Activated B cell treated with CpG ODN at 0.5 μM for 24 hours (primary cell): Measurements from ENCODE around the gene NHEJ1. TPM values are rescaled to one million over a fixed set of nuclear protein-coding genes. Genes with fewer than 3 reads are reported as not detected.

Source experiments
- ATAC-seq: fragments of 200-7000 bp; cut with Tn5 transposase; one replicate; pipeline ENCODE4 v1.10.0; 2021; ENCODE audit warnings: low read depth, mild to moderate bottlenecking, moderate library complexity
- CTCF ChIA-PET: fragments of 350-600 bp; sonication (Branson Sonifier 250); formaldehyde crosslinking; loops from one replicate; lab custom pipeline; 2021; ENCODE audit warnings: antibody characterized with exemption; lab: Charles Lee
- POLR2A ChIA-PET: fragments of 350-600 bp; sonication (Branson Sonifier 250); formaldehyde crosslinking; loops from one replicate; lab custom pipeline; 2021; ENCODE audit warnings: antibody characterized with exemption; lab: Charles Lee
- DNase-seq: peaks from one replicate; pipeline ENCODE4 v3.0.0; 2022
- H3K27ac Mint-ChIP-seq: one replicate; pipeline ENCODE4 v1.8.0; 2020; ENCODE audit warnings: mixed read lengths
- H3K27me3 Mint-ChIP-seq: one replicate; pipeline ENCODE4 v1.8.0; 2021; ENCODE audit warnings: mixed read lengths
- H3K36me3 Mint-ChIP-seq: one replicate; pipeline ENCODE4 v1.8.0; 2021; ENCODE audit warnings: low read depth, mixed read lengths
- H3K4me1 Mint-ChIP-seq: one replicate; pipeline ENCODE4 v1.8.0; 2021; ENCODE audit warnings: mixed read lengths
- H3K4me3 Mint-ChIP-seq: one replicate; pipeline ENCODE4 v1.8.0; 2020; ENCODE audit warnings: mild to moderate bottlenecking, mixed read lengths
- H3K9me3 Mint-ChIP-seq: one replicate; pipeline ENCODE4 v1.8.0; 2020; ENCODE audit warnings: mixed read lengths
- intact Hi-C: fragments of 100-400 bp; cut with micrococcal nuclease; formaldehyde crosslinking; loops from one replicate; pipeline ENCODE4 v1.15.1; 2024
- total RNA-seq: library from RNA; stranded (reverse); gene quantifications from 2 replicates; pipeline ENCODE4 v1.2.3, GENCODE V29; 2022
- TF ChIP-seq, protein P1 (sequence below): fragments of 200-600 bp; IDR thresholded peaks from one replicate; pipeline ENCODE4 v1.8.0; 2022; ENCODE audit warnings: antibody characterized with exemption, mild to moderate bottlenecking

NHEJ1 gene
- total RNA-seq, 1 donor from 2014 or later = 19.1 TPM

DNA sequence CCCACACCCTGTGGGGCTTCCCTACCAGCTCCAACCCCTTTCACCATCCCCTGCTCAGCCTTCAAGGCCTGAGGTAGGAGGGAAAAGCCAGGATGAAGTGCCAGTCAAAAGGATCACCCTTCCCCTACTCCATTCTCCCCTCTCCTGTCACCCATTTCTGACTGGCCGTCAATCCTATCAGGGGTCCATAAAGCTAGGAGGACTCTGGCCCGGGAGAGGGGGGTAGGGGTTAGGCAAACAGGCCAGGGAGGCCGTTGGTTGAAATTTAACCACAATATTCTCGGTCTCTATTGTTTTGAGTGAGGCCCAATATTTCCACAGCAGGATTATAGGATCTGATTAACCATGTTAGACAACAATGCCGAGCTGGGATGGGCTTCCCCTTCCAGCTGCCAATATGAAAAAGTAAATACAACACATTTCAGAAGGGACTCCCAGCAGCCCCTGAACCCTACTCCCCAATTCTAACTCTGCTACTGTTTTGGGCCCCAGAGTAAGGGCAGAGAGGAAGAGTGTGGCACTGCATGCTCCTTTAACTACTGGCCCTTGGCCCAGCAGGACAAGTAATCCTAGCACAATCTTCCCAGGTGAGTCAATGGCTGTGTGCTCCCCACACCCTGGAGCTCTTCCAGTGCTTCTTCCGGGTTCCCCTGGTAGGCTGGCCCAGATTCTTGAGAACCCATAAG lies 89.3 kb downstream of the NHEJ1 start:
- ChIA-PET CTCF (interaction anchor here (1.0 kb wide), 1 partner anchor 13 kb away, joined by 5 read pairs; no protein-coding TSS in a partner anchor), POLR2A (interaction anchor here (0.7 kb wide), 1 partner anchor 24 kb away, joined by 3 read pairs; no protein-coding TSS in a partner anchor)
- ATAC-seq = no peak
- Mint-ChIP-seq H3K27ac (no peak overlapping the region), H3K27me3 (no peaks in the 10 kb centered on the region), H3K36me3 (peaks cover 27% of the 10 kb centered on the region), H3K4me3 (no peak overlapping the region), H3K4me1 (no peaks in the 10 kb centered on the region), H3K9me3 (no peaks in the 10 kb centered on the region)
- no peak for DNase-seq
- TF ChIP-seq, protein P1, sequence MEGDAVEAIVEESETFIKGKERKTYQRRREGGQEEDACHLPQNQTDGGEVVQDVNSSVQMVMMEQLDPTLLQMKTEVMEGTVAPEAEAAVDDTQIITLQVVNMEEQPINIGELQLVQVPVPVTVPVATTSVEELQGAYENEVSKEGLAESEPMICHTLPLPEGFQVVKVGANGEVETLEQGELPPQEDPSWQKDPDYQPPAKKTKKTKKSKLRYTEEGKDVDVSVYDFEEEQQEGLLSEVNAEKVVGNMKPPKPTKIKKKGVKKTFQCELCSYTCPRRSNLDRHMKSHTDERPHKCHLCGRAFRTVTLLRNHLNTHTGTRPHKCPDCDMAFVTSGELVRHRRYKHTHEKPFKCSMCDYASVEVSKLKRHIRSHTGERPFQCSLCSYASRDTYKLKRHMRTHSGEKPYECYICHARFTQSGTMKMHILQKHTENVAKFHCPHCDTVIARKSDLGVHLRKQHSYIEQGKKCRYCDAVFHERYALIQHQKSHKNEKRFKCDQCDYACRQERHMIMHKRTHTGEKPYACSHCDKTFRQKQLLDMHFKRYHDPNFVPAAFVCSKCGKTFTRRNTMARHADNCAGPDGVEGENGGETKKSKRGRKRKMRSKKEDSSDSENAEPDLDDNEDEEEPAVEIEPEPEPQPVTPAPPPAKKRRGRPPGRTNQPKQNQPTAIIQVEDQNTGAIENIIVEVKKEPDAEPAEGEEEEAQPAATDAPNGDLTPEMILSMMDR = no peak
- intact Hi-C loops = no loop called here

DNA sequence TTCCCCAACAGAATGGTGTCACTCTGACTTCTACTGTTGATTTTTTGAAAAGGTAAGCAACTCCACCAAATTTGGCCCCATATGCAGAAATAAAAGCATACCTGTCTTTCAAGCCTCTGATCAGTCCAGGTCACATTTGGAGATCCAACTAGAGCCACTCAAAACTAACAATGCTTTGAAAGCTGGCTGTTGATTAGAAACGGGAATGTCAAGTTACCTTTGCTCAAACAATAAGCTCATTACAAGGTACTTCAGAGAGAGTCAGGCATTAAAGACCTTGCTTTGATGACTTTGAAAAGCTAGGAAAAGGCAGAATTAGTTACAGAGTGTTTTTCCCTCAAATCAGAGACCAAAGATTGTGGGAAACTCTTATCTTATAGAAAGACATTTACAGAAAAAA lies 95.1 kb downstream of the NHEJ1 start:
- ChIA-PET POLR2A (no interaction called here), CTCF (no interaction called here)
- Mint-ChIP-seq H3K27ac (no peak overlapping the region), H3K4me1 (peaks cover 6% of the 10 kb centered on the region), H3K27me3 (peaks cover 24% of the 10 kb centered on the region), H3K4me3 (no peak overlapping the region), H3K36me3 (no peaks in the 10 kb centered on the region), H3K9me3 (no peaks in the 10 kb centered on the region)
- intact Hi-C loops = no loop called here
- TF ChIP-seq, protein P1 = no peak
- no peak for ATAC-seq
- DNase-seq = no peak

DNA sequence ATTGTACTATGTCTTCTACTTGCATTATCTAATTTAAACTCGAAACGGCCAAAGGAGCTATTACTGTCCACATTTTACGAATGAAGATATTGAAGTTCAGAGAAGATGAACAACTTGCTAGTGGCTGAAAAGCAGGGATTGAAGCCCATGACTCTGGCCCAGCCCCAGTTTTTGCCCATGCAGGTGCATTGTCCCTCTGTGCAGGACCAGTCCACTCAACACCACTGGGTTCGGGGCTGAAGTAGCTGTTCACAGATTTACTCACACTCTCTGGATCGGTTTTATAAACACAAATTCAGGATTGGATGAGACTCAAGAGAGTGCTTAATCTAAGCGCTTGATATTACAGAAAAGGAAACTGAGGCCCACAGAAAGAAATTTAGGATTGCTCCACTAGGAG lies 98.5 kb downstream of the NHEJ1 start:
- TF ChIP-seq, protein P1 = no peak
- H3K4me1 Mint-ChIP-seq = peaks cover 32% of the 10 kb centered on the region
- no peak overlapping the region for H3K27ac Mint-ChIP-seq
- H3K9me3 Mint-ChIP-seq = no peaks in the 10 kb centered on the region
- peaks cover 44% of the 10 kb centered on the region for H3K27me3 Mint-ChIP-seq
- DNase-seq (no peak), ATAC-seq (no peak)
- H3K36me3 Mint-ChIP-seq = no peaks in the 10 kb centered on the region
- CTCF ChIA-PET = interaction anchor here (6.3 kb wide), 1 partner anchor 94 kb away, joined by 53 read pairs; no protein-coding TSS in a partner anchor
- no peak overlapping the region for H3K4me3 Mint-ChIP-seq
- intact Hi-C loops = no loop called here
- POLR2A ChIA-PET = no interaction called here

DNA sequence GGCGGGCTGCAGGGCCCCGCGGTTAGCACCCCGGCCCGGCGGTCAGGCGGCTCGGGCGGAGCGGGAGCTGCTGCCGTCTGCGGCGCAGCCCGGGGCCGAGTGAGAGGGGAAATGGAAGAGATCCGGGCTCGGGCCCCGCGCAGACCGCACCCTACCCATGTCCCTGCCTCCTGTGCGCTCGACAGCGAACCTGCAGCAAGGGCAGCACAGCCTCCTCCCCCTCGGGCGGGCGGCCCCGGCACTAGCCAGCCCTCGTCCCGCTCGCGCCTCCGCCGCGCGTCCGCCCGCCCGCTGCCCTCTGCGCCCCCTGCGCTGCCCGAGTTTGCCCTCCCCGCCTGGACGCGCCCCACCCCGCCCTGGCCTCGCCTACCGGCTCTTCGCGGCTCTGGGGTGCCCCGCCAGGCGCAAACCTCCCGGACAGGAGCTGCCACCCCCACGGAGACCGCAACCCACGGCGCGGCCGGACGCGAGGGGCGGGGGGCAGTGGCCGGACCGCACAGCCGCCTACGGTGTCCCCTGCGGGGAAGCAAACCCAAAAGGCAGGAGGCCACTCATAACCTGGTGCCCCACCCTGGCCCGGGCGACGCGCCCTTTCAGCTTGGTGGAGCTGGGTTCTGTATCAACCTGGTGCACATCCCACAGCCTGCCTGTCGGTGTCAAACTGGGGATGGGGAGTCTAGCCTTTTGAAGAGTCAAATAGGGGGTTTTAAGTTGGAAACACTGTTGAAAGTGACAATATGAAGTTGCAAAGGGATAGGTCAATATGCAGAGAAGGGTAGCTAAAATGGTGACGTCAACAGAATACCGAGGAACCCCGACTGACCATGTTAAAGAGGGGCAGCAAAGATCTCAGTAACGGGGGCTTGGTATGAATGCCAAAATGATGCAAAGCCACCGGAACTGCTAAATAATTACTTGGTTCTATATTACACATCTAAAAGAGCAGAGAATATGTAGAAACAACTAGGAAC lies 99.5 kb downstream of the NHEJ1 start, which contains the start of gene IHH:
Gene IHH, minus strand, starts transcription at position 101 of the 971 bp plus-strand sequence. CDS start 454 bp downstream, outside the sequence.
- peak within 1 kb of the TSS; percentile 41 for H3K4me3 Mint-ChIP-seq
- no peak within 1 kb of the TSS for H3K27ac Mint-ChIP-seq
- no peaks in the 10 kb centered on the region for H3K36me3 Mint-ChIP-seq
- peaks cover 32% of the 10 kb centered on the region for H3K4me1 Mint-ChIP-seq
- ChIA-PET POLR2A (no interaction called here), CTCF (interaction anchor here (6.3 kb wide), 1 partner anchor 95 kb away, joined by 53 read pairs; no protein-coding TSS in a partner anchor)
- DNase-seq (peak; percentile 19), ATAC-seq (no peak)
- intact Hi-C loops = no loop called here
- TF ChIP-seq, protein P1 = no peak
- peaks cover 52% of the 10 kb centered on the region for H3K27me3 Mint-ChIP-seq
- no peaks in the 10 kb centered on the region for H3K9me3 Mint-ChIP-seq
